Gastroesophageal sphincter (tissue), 4 donors: ENCODE data around the gene CLIP2. TPM values are rescaled to one million over a fixed set of nuclear protein-coding genes. Genes with fewer than 3 reads are reported as not detected.
"Not testable (repeated sequence)": the region's sequence is repeated elsewhere in the genome, so short reads cannot be mapped to it uniquely, and the experiment has no call there.

ENCODE experiments used
- ATAC-seq: fragments of 150-250 bp; one replicate; pipeline ENCODE4 v1.9.1; 2016; ENCODE audit warnings: mild to moderate bottlenecking, moderate library complexity
- H3K27ac ChIP-seq, 4 donors: fragments of 200-600 bp; sonication (generic) in 3 of 4; 1 replicate in 3 of 4; 2 replicates in 1 of 4; pipeline ENCODE4 v1.5.1; 2016 to 2019
- H3K27me3 ChIP-seq: fragments of 200-600 bp; sonication (generic); one replicate; pipeline ENCODE4 v1.5.1; 2019
- H3K36me3 ChIP-seq, 2 donors: fragments of 200-600 bp; sonication (generic); one replicate each; pipeline ENCODE4 v1.5.1; 2019; ENCODE audit warnings: control low read depth in 1 of 2
- H3K4me1 ChIP-seq, 3 donors: fragments of 200-600 bp; sonication (generic); 1 replicate in 2 of 3; 2 replicates in 1 of 3; pipeline ENCODE4 v1.5.1; 2016 to 2019; ENCODE audit warnings: control low read depth in 2 of 3
- H3K4me3 ChIP-seq, 2 donors: fragments of 200-600 bp; sonication (generic); one replicate each; pipeline ENCODE4 v1.5.1; 2019; ENCODE audit warnings: mild to moderate bottlenecking in 1 of 2, moderate library complexity in 1 of 2
- H3K9me3 ChIP-seq, 3 donors: fragments of 200-600 bp; sonication (generic); one replicate each; pipeline ENCODE4 v1.5.1; 2017 to 2019; ENCODE audit warnings: control low read depth in 2 of 3
- CTCF ChIP-seq, 4 experiments: fragments of 200-600 bp in 2 of 4; fragments of 450-650 bp in 2 of 4; sonication (generic) in 1 of 4; IDR thresholded peaks; one replicate each; pipeline ENCODE4 v1.5.1; 2017 to 2019; ENCODE audit warnings: antibody characterized with exemption in 4 of 4, mild to moderate bottlenecking in 2 of 4, moderate library complexity in 2 of 4
- EP300 ChIP-seq: sonication (generic); formaldehyde crosslinking; IDR thresholded peaks from one replicate; pipeline ENCODE4 v1.6.1; 2017; ENCODE audit warnings: antibody characterized with exemption, mild to moderate bottlenecking
- POLR2A ChIP-seq, 2 donors: fragments of 450-650 bp; IDR thresholded peaks; one replicate each; pipeline ENCODE4 v1.6.1; 2017; ENCODE audit warnings: antibody characterized with exemption in 2 of 2, mild to moderate bottlenecking in 2 of 2, moderate library complexity in 1 of 2
- POLR2AphosphoS5 ChIP-seq: sonication (generic); formaldehyde crosslinking; IDR thresholded peaks from one replicate; pipeline ENCODE4 v1.6.1; 2017; ENCODE audit warnings: antibody characterized with exemption
- WGBS, 2 donors: methylation state at CpG; one replicate each; pipeline ENCODE4 v1.1.5; 2018; ENCODE audit warnings: low coverage in 1 of 2; 5-methylcytosine and 5-hydroxymethylcytosine counted together
- total RNA-seq, 4 donors: library from RNA; depleted of rRNA; stranded (reverse); fragments of >200 nt; gene quantifications; one replicate each; pipeline ENCODE4 v1.1.0, GENCODE V29; 2016

Gene CLIP2
- total RNA-seq, 4 donors from 2014 or later = 23.0 to 50.7 (median 35.5) TPM

GRCh38 chr7:74338366-74339108 is 49.3 kb downstream of the CLIP2 start:
- TF ChIP-seq POLR2A (IDR thresholded peaks at IDR 0.05) = no peak
- no peak for TF ChIP-seq EP300
- TF ChIP-seq CTCF (IDR thresholded peaks at IDR 0.05) = no peak
- no peak for TF ChIP-seq POLR2AphosphoS5
- Histone ChIP-seq H3K36me3 (peaks cover 0 to 52% of the 10 kb centered on the region in 2 donors), H3K9me3 (no peaks in the 10 kb centered on the region), H3K4me3 (no peak overlapping the region), H3K27me3 (no peaks in the 10 kb centered on the region), H3K4me1 (no peaks in the 10 kb centered on the region), H3K27ac (no peak overlapping the region)
- no CpG with 5 or more reads among the region's 52 CpGs for WGBS, 2 donors
- no peak for ATAC-seq

GRCh38 chr7:74339648-74340047 is 50.4 kb downstream of the CLIP2 start:
- ATAC-seq, H3K4me1 ChIP-seq, H3K27ac ChIP-seq, H3K9me3 ChIP-seq, H3K27me3 ChIP-seq, H3K4me3 ChIP-seq: not testable (repeated sequence)
- peaks cover 0 to 45% of the 10 kb centered on the region in 2 donors for H3K36me3 ChIP-seq
- WGBS, 2 donors = 100% methylated on average over 1 of the region's 2 CpGs

- peaks cover 0 to 42% of the 10 kb centered on the region in 2 donors for H3K36me3 ChIP-seq
These were observed 54.3 kb downstream of the CLIP2 start for GRCh38 chr7:74343281-74344131.

GRCh38 chr7:74344132-74344496 is 54.9 kb downstream of the CLIP2 start:
- no peak for ATAC-seq

More at GRCh38 chr7:74343281-74344131, 54.3 kb downstream of the CLIP2 start:
- Histone ChIP-seq H3K4me1 (no peaks in the 10 kb centered on the region), H3K9me3 (no peaks in the 10 kb centered on the region), H3K4me3 (no peak overlapping the region), H3K27me3 (no peaks in the 10 kb centered on the region), H3K27ac (no peak overlapping the region)
- ATAC-seq = no peak
- WGBS, 2 donors = 42 to 56% methylated on average over 2 to 10 of the region's 14 CpGs
- no peak for TF ChIP-seq POLR2A (IDR thresholded peaks at IDR 0.05)
- TF ChIP-seq POLR2AphosphoS5 = no peak
- TF ChIP-seq EP300 = no peak
- no peak for TF ChIP-seq CTCF (IDR thresholded peaks at IDR 0.05)

More at GRCh38 chr7:74344132-74344496, 54.9 kb downstream of the CLIP2 start:
- Histone ChIP-seq H3K4me1 (no peaks in the 10 kb centered on the region), H3K36me3 (peaks cover 0 to 35% of the 10 kb centered on the region in 2 donors), H3K4me3 (no peak overlapping the region), H3K27ac (no peak overlapping the region), H3K27me3 (no peaks in the 10 kb centered on the region), H3K9me3 (no peaks in the 10 kb centered on the region)
- TF ChIP-seq CTCF (IDR thresholded peaks at IDR 0.05) (no peak), POLR2AphosphoS5 (no peak), POLR2A (IDR thresholded peaks at IDR 0.05) (no peak), EP300 (no peak)
- 100% methylated on average over 1 to 2 of the region's 2 CpGs for WGBS, 2 donors
